H1 (cell line): ENCODE measurements around the gene CCDC28A. TPM values are rescaled to one million over a fixed set of nuclear protein-coding genes. Genes with fewer than 3 reads are reported as not detected.

Source experiments
- BCL11A ChIP-seq, 2 experiments: IDR thresholded peaks; one replicate each; pipeline ENCODE4 v1.6.1; 2011; ENCODE audit warnings: low read depth in 2 of 2, low read length in 2 of 2, mild to moderate bottlenecking in 2 of 2
- JUND ChIP-seq: IDR thresholded peaks from 2 replicates; pipeline ENCODE4 v1.6.1; 2011; ENCODE audit warnings: mild to moderate bottlenecking, improper control_type of control experiment, low read length
- POLR2A ChIP-seq, 2 experiments: IDR thresholded peaks; 1 replicate in 1 of 2; 2 replicates in 1 of 2; pipeline ENCODE4 v1.6.1; 2011; ENCODE audit warnings: low read depth in 2 of 2, low read length in 2 of 2, mild to moderate bottlenecking in 2 of 2; ENCODE audit errors: control extremely low read depth in 1 of 2
- SP2 ChIP-seq: IDR thresholded peaks from 2 replicates; pipeline ENCODE4 v1.6.1; 2012; ENCODE audit warnings: mild to moderate bottlenecking, low read length, inconsistent platforms
- TEAD4 ChIP-seq: IDR thresholded peaks from 2 replicates; pipeline ENCODE4 v1.6.1; 2012; ENCODE audit warnings: low read depth, low read length, inconsistent platforms, mixed read lengths
- YY1 ChIP-seq: IDR thresholded peaks from 2 replicates; pipeline ENCODE4 v1.6.1; 2011; ENCODE audit warnings: low read depth, mild to moderate bottlenecking, low read length
- polyA plus RNA-seq, 7 experiments: library from polyadenylated mRNA; depleted of rRNA in 3 of 7; stranded (reverse) in 5 of 7; unstranded in 2 of 7; fragments of >200 nt in 5 of 7; fragments of 200-250 nt in 2 of 7; gene quantifications; 1 replicate in 5 of 7; 2 replicates in 1 of 7; 4 replicates in 1 of 7; pipeline versions ENCODE4 v1.2.1 to v1.2.3, GENCODE V29; 2011 to 2013; ENCODE audit warnings: missing spikeins in 2 of 7, mixed read lengths in 2 of 7
- total RNA-seq: library from RNA; stranded (reverse); fragmentation: NEBNext Ultra II Directional; extraction: Animal tissue kit (Norgen Biotek cat#: 25700); gene quantifications from 2 replicates; pipeline ENCODE4 v1.2.1, GENCODE V29; 2021

The CCDC28A gene
- total and polyA plus RNA-seq, 2 of the 8 experiments (the other 6 are each of a cell fraction or from before 2014, with no cell fraction given): 9.6 to 12.1 TPM

- TF ChIP-seq BCL11A (IDR thresholded peaks at IDR 0.05; ENCODE audit: low read depth in 2 of 2, low read length in 2 of 2) (no peak), SP2 (no peak), YY1 (no peak), TEAD4 (no peak), POLR2A (IDR thresholded peaks at IDR 0.05; ENCODE audit: control extremely low read depth in 1 of 2, low read depth in 2 of 2, low read length in 2 of 2) (no peak), JUND (no peak)
These were observed 51.0 kb downstream of the CCDC28A start (continued) for GRCh38 chr6:138824482-138825144.
